ENCODE data around the gene FBXO9. TPM values are rescaled to one million over a fixed set of nuclear protein-coding genes. Genes with fewer than 3 reads are reported as not detected.

The FBXO9 gene
- total and polyA plus RNA-seq, 4 donors = 36.8 to 79.1 (median 51.2) TPM

- TF ChIP-seq, protein P1, sequence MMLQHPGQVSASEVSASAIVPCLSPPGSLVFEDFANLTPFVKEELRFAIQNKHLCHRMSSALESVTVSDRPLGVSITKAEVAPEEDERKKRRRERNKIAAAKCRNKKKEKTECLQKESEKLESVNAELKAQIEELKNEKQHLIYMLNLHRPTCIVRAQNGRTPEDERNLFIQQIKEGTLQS (IDR thresholded peaks at IDR 0.05) = no peak
- TF ChIP-seq NR2F2 (IDR thresholded peaks at IDR 0.05) (no peak), SP1 (IDR thresholded peaks at IDR 0.05) (peak; percentile 55), HNF4A (conservative IDR thresholded peaks at IDR 0.05) (peak in 1 of 2 donors; percentile 15), FOXA1 (IDR thresholded peaks at IDR 0.05) (peak; percentile 52)
- TF ChIP-seq, protein P2, sequence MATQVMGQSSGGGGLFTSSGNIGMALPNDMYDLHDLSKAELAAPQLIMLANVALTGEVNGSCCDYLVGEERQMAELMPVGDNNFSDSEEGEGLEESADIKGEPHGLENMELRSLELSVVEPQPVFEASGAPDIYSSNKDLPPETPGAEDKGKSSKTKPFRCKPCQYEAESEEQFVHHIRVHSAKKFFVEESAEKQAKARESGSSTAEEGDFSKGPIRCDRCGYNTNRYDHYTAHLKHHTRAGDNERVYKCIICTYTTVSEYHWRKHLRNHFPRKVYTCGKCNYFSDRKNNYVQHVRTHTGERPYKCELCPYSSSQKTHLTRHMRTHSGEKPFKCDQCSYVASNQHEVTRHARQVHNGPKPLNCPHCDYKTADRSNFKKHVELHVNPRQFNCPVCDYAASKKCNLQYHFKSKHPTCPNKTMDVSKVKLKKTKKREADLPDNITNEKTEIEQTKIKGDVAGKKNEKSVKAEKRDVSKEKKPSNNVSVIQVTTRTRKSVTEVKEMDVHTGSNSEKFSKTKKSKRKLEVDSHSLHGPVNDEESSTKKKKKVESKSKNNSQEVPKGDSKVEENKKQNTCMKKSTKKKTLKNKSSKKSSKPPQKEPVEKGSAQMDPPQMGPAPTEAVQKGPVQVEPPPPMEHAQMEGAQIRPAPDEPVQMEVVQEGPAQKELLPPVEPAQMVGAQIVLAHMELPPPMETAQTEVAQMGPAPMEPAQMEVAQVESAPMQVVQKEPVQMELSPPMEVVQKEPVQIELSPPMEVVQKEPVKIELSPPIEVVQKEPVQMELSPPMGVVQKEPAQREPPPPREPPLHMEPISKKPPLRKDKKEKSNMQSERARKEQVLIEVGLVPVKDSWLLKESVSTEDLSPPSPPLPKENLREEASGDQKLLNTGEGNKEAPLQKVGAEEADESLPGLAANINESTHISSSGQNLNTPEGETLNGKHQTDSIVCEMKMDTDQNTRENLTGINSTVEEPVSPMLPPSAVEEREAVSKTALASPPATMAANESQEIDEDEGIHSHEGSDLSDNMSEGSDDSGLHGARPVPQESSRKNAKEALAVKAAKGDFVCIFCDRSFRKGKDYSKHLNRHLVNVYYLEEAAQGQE (IDR thresholded peaks at IDR 0.05) = no peak
Measured at GRCh38 chr6:53056273-53056672, 8.9 kb upstream of the FBXO9 start (continued).

- TF ChIP-seq JUND (IDR thresholded peaks at IDR 0.05) (no peak), ZBTB33 (IDR thresholded peaks at IDR 0.05) (no peak), SP1 (IDR thresholded peaks at IDR 0.05) (no peak)
- TF ChIP-seq, protein P3, sequence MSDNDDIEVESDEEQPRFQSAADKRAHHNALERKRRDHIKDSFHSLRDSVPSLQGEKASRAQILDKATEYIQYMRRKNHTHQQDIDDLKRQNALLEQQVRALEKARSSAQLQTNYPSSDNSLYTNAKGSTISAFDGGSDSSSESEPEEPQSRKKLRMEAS (IDR thresholded peaks at IDR 0.05) = no peak
- TF ChIP-seq, protein P1 (IDR thresholded peaks at IDR 0.05) = no peak
- Histone ChIP-seq H3K4me1 (ENCODE audit: control insufficient read depth in 4 of 4, insufficient read depth in 4 of 4, low read length in 3 of 4) (peaks cover 8 to 48% (median 32%) of the 10 kb centered on the region in 4 donors), H3K9ac (ENCODE audit: low read depth in 1 of 2, low read length in 2 of 2) (no peak overlapping the region), H3K36me3 (ENCODE audit: control insufficient read depth in 4 of 4, insufficient read depth in 3 of 4, low read depth in 1 of 4, low read length in 3 of 4) (no peaks in the 10 kb centered on the region), H3K9me3 (ENCODE audit: control insufficient read depth in 4 of 4, low read length in 3 of 4) (no peaks in the 10 kb centered on the region), H3K27ac (ENCODE audit: low read depth in 1 of 2, low read length in 2 of 2) (no peak overlapping the region), H3K4me3 (ENCODE audit: low read depth in 1 of 3, low read length in 3 of 3) (no peak overlapping the region), H3K27me3 (ENCODE audit: control insufficient read depth in 4 of 4, insufficient read depth in 4 of 4, low read length in 3 of 4) (no peaks in the 10 kb centered on the region)
- WGBS = 87% methylated on average over 4 of the region's 4 CpGs
- DNase-seq (ENCODE audit: low spot score) = no peak
Measured at GRCh38 chr6:53058388-53059195, 6.6 kb upstream of the FBXO9 start.

GRCh38 chr6:53059648-53060589 lies 5.3 kb upstream of the FBXO9 start:
- peak overlapping the region; percentile 32 to 91 for H3K9ac ChIP-seq (ENCODE audit: low read depth in 1 of 2, low read length in 2 of 2)
- 61% methylated on average over 3 of the region's 3 CpGs for WGBS
- TF ChIP-seq EGR1 (IDR thresholded peaks at IDR 0.05; ENCODE audit: low read depth in 2 of 2) = no peak
- no peak for TF ChIP-seq FOXA1 (IDR thresholded peaks at IDR 0.05)
- TF ChIP-seq, protein P4, sequence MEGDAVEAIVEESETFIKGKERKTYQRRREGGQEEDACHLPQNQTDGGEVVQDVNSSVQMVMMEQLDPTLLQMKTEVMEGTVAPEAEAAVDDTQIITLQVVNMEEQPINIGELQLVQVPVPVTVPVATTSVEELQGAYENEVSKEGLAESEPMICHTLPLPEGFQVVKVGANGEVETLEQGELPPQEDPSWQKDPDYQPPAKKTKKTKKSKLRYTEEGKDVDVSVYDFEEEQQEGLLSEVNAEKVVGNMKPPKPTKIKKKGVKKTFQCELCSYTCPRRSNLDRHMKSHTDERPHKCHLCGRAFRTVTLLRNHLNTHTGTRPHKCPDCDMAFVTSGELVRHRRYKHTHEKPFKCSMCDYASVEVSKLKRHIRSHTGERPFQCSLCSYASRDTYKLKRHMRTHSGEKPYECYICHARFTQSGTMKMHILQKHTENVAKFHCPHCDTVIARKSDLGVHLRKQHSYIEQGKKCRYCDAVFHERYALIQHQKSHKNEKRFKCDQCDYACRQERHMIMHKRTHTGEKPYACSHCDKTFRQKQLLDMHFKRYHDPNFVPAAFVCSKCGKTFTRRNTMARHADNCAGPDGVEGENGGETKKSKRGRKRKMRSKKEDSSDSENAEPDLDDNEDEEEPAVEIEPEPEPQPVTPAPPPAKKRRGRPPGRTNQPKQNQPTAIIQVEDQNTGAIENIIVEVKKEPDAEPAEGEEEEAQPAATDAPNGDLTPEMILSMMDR (IDR thresholded peaks at IDR 0.05; ENCODE audit: low read depth, low read length, missing input control) = no peak
- no peak for TF ChIP-seq RAD21 (IDR thresholded peaks at IDR 0.05)
- TF ChIP-seq NR2F2 (IDR thresholded peaks at IDR 0.05) = no peak
- TF ChIP-seq, protein P1 (IDR thresholded peaks at IDR 0.05) = no peak
- TF ChIP-seq HNF4A (conservative IDR thresholded peaks at IDR 0.05) = no peak
- TF ChIP-seq RXRA (IDR thresholded peaks at IDR 0.05) = no peak
- no peak for TF ChIP-seq FOXA2 (IDR thresholded peaks at IDR 0.05)
- TF ChIP-seq SP1 (IDR thresholded peaks at IDR 0.05) = no peak
- TF ChIP-seq JUND (IDR thresholded peaks at IDR 0.05) = no peak

More at GRCh38 chr6:53059648-53060589, 5.3 kb upstream of the FBXO9 start:
- H3K27ac ChIP-seq (ENCODE audit: low read depth in 1 of 2, low read length in 2 of 2) = no peak overlapping the region
- no peaks in the 10 kb centered on the region for H3K36me3 ChIP-seq (ENCODE audit: control insufficient read depth in 4 of 4, insufficient read depth in 3 of 4, low read depth in 1 of 4, low read length in 3 of 4)
- peak overlapping the region in 2 of 3 donors; percentile 92 to 95 for H3K4me3 ChIP-seq (ENCODE audit: low read depth in 1 of 3, low read length in 3 of 3)
- H3K4me1 ChIP-seq (ENCODE audit: control insufficient read depth in 4 of 4, insufficient read depth in 4 of 4, low read length in 3 of 4) = peaks cover 8 to 51% (median 35%) of the 10 kb centered on the region in 4 donors
- H3K27me3 ChIP-seq (ENCODE audit: control insufficient read depth in 4 of 4, insufficient read depth in 4 of 4, low read length in 3 of 4) = no peaks in the 10 kb centered on the region
- DNase-seq (ENCODE audit: low spot score) = no peak
- no peaks in the 10 kb centered on the region for H3K9me3 ChIP-seq (ENCODE audit: control insufficient read depth in 4 of 4, low read length in 3 of 4)
